Measurements from ENCODE around the gene RC3H2.

RC3H2 gene

DNA sequence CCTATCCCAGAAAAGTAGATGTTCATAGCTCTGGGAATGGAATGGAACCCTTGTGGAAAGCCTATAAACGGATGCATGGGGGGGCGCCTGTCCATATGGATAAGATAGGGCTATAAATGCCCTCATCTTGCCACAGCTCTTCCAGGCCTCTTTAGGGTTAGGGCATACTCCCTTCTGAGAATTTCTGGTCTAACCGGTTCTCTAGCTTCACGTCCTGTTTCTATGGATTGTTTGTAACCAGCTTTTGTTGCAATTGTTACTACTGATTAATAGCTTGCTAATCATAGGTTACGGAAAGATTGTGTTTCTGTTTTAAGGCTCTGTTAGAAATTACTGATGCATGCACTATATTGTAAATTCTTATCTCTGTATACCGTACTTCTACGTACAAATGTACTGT lies 95.9 kb downstream of the RC3H2 start:
- in situ Hi-C loops (cut with MboI; ENCODE audit: low sequenced_read_pairs), result loop anchor here (10.0 to 25.0 kb wide), 2 partner anchors 344 to 697 kb away; no protein-coding TSS in a partner anchor

- in situ Hi-C loops (cut with MboI; ENCODE audit: low sequenced_read_pairs), result loop anchor here (10.0 to 25.0 kb wide), 2 partner anchors 343 to 696 kb away; no protein-coding TSS in a partner anchor
Measured at GRCh38 chr9:122808141-122808540, 97.0 kb downstream of the RC3H2 start.

DNA sequence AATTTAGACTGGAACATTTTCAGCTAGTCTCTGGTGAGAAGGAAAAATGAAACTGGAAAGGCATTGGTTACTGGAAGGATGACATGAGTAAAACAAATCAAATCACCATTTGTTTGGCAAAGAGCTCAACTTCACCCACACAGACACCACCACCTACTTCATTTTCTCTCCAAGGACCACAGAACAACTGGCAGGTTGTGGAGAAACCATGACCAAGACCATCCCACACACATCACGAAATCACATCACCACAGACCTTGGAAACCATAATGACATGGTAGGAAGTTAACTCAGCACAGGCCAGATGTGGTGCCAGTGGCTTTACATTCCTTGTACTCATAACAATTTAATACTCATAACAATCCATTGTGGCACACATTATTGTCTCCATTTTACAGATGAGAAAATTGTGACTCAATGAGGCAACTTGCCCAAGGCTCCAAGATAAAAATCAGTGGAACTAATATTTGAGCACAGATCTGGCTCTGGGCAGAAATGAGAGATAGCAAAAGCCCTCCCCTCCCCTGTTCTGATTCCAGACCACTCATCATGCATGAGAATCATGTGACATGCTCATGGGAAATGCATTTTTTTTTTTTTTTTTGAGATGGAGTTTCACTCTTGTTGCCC lies 97.8 kb downstream of the RC3H2 start:
- in situ Hi-C loops (cut with MboI; ENCODE audit: low sequenced_read_pairs), result loop anchor here (10.0 to 25.0 kb wide), 2 partner anchors 343 to 695 kb away; no protein-coding TSS in a partner anchor

DNA sequence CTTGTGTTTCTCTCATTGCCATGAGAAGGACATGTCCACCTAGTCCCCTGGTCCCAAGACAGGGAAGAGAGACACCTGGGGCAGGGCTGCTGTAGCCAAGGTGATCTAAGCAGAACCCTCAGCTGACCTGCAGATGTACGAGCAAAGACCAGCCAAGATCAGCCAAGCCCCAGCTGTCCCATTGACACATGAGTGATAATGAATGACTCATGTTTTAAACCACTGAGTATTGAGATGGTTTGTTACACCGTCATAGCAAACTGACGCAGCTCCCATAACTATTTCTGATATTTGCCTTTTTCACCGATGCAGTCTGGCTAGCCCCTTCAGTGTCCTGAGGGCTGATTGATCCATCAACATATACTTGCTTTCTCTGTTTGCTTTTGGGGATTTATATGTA lies 98.5 kb downstream of the RC3H2 start:
- in situ Hi-C loops (cut with MboI; ENCODE audit: low sequenced_read_pairs), result loop anchor here (10.0 to 25.0 kb wide), 2 partner anchors 342 to 694 kb away; no protein-coding TSS in a partner anchor

DNA sequence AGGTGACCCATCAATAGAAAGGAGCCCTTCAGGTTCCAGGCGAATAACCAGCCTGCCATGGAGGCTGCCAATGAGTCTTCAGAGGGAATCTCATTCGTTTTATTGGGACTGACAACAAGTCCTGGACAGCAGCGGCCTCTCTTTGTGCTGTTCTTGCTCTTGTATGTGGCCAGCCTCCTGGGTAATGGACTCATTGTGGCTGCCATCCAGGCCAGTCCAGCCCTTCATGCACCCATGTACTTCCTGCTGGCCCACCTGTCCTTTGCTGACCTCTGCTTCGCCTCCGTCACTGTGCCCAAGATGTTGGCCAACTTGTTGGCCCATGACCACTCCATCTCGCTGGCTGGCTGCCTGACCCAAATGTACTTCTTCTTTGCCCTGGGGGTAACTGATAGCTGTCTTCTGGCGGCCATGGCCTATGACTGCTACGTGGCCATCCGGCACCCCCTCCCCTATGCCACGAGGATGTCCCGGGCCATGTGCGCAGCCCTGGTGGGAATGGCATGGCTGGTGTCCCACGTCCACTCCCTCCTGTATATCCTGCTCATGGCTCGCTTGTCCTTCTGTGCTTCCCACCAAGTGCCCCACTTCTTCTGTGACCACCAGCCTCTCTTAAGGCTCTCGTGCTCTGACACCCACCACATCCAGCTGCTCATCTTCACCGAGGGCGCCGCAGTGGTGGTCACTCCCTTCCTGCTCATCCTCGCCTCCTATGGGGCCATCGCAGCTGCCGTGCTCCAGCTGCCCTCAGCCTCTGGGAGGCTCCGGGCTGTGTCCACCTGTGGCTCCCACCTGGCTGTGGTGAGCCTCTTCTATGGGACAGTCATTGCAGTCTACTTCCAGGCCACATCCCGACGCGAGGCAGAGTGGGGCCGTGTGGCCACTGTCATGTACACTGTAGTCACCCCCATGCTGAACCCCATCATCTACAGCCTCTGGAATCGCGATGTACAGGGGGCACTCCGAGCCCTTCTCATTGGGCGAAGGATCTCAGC lies 104.8 kb downstream of the RC3H2 start, which contains the start of gene OR1K1:
Gene OR1K1 (plus strand): TSS at position 58 of the 995 bp plus-strand sequence. CDS start 0 bp downstream, at position 58.
- in situ Hi-C loops (cut with MboI; ENCODE audit: low sequenced_read_pairs), result loop anchor here (10.0 to 25.0 kb wide), 2 partner anchors 336 to 688 kb away; no protein-coding TSS in a partner anchor

DNA sequence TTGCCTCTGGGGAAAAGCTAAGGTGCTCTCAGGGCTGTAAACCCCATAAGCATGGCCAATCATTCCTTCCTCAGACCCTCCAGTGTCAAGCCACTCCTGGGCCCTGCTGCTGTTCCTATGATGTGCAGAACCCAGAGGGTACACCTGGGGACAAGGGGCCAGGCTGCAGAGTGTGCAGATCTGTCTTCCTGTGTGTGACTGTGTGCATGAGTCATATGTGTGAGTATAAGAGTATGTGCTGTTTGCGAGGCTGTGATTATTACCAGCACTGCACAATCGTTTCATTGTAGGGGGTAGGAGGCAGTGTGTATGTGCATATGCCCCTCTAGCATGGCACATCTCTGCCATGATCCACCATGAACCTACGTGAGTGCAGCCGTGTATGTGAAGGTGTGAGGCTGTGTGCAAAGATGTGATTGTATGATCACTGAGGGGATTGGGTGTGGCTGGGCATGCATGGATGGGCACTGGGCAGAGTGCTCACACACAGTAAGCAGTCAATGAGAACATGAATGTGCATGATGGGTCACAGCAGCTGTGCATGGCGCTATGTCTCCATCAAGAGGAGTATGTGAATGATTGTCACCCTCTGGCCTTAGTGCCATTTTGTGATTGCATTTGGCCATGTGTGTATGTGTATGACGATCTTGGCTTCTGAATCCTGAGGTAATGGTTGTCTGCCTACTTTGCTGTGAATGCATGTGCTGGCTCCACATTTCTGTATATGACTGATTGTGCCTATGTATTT lies 107.7 kb downstream of the RC3H2 start:
- in situ Hi-C loops (cut with MboI; ENCODE audit: low sequenced_read_pairs), result no loop called here

All from HL-60/S4 (cell line).